Liver (tissue), 9 donors: ENCODE results near the gene NEU4. TPM values are rescaled to one million over a fixed set of nuclear protein-coding genes. Genes with fewer than 3 reads are reported as not detected.

ENCODE experiments used
- DNase-seq: peaks from one replicate; pipeline ENCODE4 v3.0.0-alpha.2; 2017; ENCODE audit warnings: low spot score
- H3K27ac ChIP-seq, 2 donors: one replicate each; pipeline ENCODE4 v1.7.0; 2013; ENCODE audit warnings: inconsistent platforms in 2 of 2, low read length in 2 of 2, control low read depth in 1 of 2, low read depth in 1 of 2, mild to moderate bottlenecking in 1 of 2
- H3K27me3 ChIP-seq, 4 donors: one replicate each; pipeline versions ENCODE4 v1.6.1 to v1.7.0; 2013; ENCODE audit warnings: low read length in 3 of 4, inconsistent platforms in 1 of 4, mild to moderate bottlenecking in 1 of 4, moderate library complexity in 1 of 4; ENCODE audit not compliant: control insufficient read depth in 4 of 4, insufficient read depth in 4 of 4
- H3K36me3 ChIP-seq, 4 donors: one replicate each; pipeline versions ENCODE4 v1.6.1 to v1.7.0; 2013; ENCODE audit warnings: low read length in 3 of 4, mild to moderate bottlenecking in 3 of 4, low read depth in 1 of 4, moderate library complexity in 1 of 4; ENCODE audit not compliant: control insufficient read depth in 4 of 4, insufficient read depth in 3 of 4
- H3K4me1 ChIP-seq, 4 donors: one replicate each; pipeline versions ENCODE4 v1.6.1 to v1.7.0; 2013; ENCODE audit warnings: low read length in 3 of 4, mild to moderate bottlenecking in 3 of 4, moderate library complexity in 1 of 4; ENCODE audit not compliant: control insufficient read depth in 4 of 4, insufficient read depth in 4 of 4
- H3K4me3 ChIP-seq, 3 donors: one replicate each; pipeline versions ENCODE4 v1.6.1 to v1.7.0; 2013; ENCODE audit warnings: low read length in 3 of 3, control low read depth in 1 of 3, low read depth in 1 of 3, mild to moderate bottlenecking in 1 of 3
- H3K9ac ChIP-seq, 2 donors: one replicate each; pipeline ENCODE4 v1.7.0; 2013; ENCODE audit warnings: low read length in 2 of 2, mild to moderate bottlenecking in 2 of 2, moderate library complexity in 2 of 2, control low read depth in 1 of 2, low read depth in 1 of 2
- H3K9me3 ChIP-seq, 4 donors: one replicate each; pipeline versions ENCODE4 v1.6.1 to v1.7.0; 2013; ENCODE audit warnings: low read length in 3 of 4; ENCODE audit not compliant: control insufficient read depth in 4 of 4
- ATF3 ChIP-seq: IDR thresholded peaks from 2 replicates; pipeline ENCODE4 v1.6.1; 2016; ENCODE audit warnings: antibody characterized with exemption
- CTCF ChIP-seq: fragments of 150-350 bp; IDR thresholded peaks from 2 replicates; pipeline ENCODE4 v1.5.1; 2017; ENCODE audit warnings: improper control_type of control experiment, low read depth, low read length; ENCODE audit not compliant: missing input control
- EGR1 ChIP-seq, 2 donors: IDR thresholded peaks; 2 replicates each; pipeline ENCODE4 v1.6.1; 2016 to 2018; ENCODE audit warnings: antibody characterized with exemption in 2 of 2, low read depth in 2 of 2
- FOXA1 ChIP-seq: IDR thresholded peaks from 2 replicates; pipeline ENCODE4 v1.6.1; 2016; ENCODE audit warnings: antibody characterized with exemption
- FOXA2 ChIP-seq: IDR thresholded peaks from 2 replicates; pipeline ENCODE4 v1.6.1; 2016; ENCODE audit warnings: antibody characterized with exemption
- GABPA ChIP-seq, 2 donors: IDR thresholded peaks in 1 of 2; conservative IDR thresholded peaks in 1 of 2; 2 replicates each; pipeline ENCODE4 v1.6.1; 2016; ENCODE audit warnings: antibody characterized with exemption in 2 of 2, mild to moderate bottlenecking in 1 of 2, moderate library complexity in 1 of 2
- HNF4A ChIP-seq, 2 donors: conservative IDR thresholded peaks; 2 replicates each; pipeline ENCODE4 v1.6.1; 2016; ENCODE audit warnings: antibody characterized with exemption in 2 of 2, mild to moderate bottlenecking in 2 of 2
- HNF4G ChIP-seq: IDR thresholded peaks from 2 replicates; pipeline ENCODE4 v1.6.1; 2016; ENCODE audit warnings: antibody characterized with exemption
- JUND ChIP-seq, 2 donors: IDR thresholded peaks; 2 replicates each; pipeline ENCODE4 v1.6.1; 2016; ENCODE audit warnings: antibody characterized with exemption in 2 of 2
- MAX ChIP-seq: IDR thresholded peaks from 2 replicates; pipeline ENCODE4 v1.6.1; 2016; ENCODE audit warnings: antibody characterized with exemption
- NR2F2 ChIP-seq: IDR thresholded peaks from 2 replicates; pipeline ENCODE4 v1.6.1; 2016; ENCODE audit warnings: antibody characterized with exemption
- RAD21 ChIP-seq, 2 donors: IDR thresholded peaks; 2 replicates each; pipeline ENCODE4 v1.6.1; 2016; ENCODE audit warnings: antibody characterized with exemption in 2 of 2, mild to moderate bottlenecking in 2 of 2
- RXRA ChIP-seq, 2 donors: IDR thresholded peaks; 2 replicates each; pipeline ENCODE4 v1.6.1; 2017 to 2018; ENCODE audit warnings: antibody characterized with exemption in 2 of 2, mild to moderate bottlenecking in 1 of 2
- SP1 ChIP-seq: IDR thresholded peaks from 2 replicates; pipeline ENCODE4 v1.6.1; 2018; ENCODE audit warnings: antibody characterized with exemption, mild to moderate bottlenecking
- TAF1 ChIP-seq: conservative IDR thresholded peaks from 2 replicates; pipeline ENCODE4 v1.6.1; 2016; ENCODE audit warnings: antibody characterized with exemption, mild to moderate bottlenecking
- YY1 ChIP-seq: IDR thresholded peaks from 2 replicates; pipeline ENCODE4 v1.6.1; 2016; ENCODE audit warnings: antibody characterized with exemption, mild to moderate bottlenecking
- ZBTB33 ChIP-seq: IDR thresholded peaks from 2 replicates; pipeline ENCODE4 v1.6.1; 2016; ENCODE audit warnings: antibody characterized with exemption
- WGBS: extraction: QIAGEN DNeasy Blood & Tissue Kit; methylation state at CpG from one replicate; pipeline ENCODE4 v1.1.7; 2013; 5-methylcytosine and 5-hydroxymethylcytosine counted together
- polyA plus RNA-seq, 2 donors: library from polyadenylated mRNA; stranded (reverse) in 1 of 2; unstranded in 1 of 2; fragments of 200-250 nt in 1 of 2; fragments of >200 nt in 1 of 2; fragmentation: Nextera tagmentation in 1 of 2; extraction: Ambion mirVana in 1 of 2; gene quantifications; one replicate each; pipeline versions ENCODE4 v1.2.1 to v1.2.3, GENCODE V29; 2013 to 2015
- total RNA-seq, 2 donors: library from RNA; depleted of rRNA; stranded (reverse); fragments of >200 nt; gene quantifications; one replicate each; pipeline ENCODE4 v1.2.3, GENCODE V29; 2014
- TF ChIP-seq, protein P1 (sequence below): IDR thresholded peaks from 2 replicates; pipeline ENCODE4 v1.6.1; 2016; ENCODE audit warnings: antibody characterized with exemption, mild to moderate bottlenecking
- donor health status: healthy.
- donor health status: healthy.
- donor health status: healthy.
- donor health status: healthy.
- donor health status: healthy.

Gene NEU4
- total and polyA plus RNA-seq, 4 donors, result 5.4 to 58.4 (median 35.1) TPM

DNA sequence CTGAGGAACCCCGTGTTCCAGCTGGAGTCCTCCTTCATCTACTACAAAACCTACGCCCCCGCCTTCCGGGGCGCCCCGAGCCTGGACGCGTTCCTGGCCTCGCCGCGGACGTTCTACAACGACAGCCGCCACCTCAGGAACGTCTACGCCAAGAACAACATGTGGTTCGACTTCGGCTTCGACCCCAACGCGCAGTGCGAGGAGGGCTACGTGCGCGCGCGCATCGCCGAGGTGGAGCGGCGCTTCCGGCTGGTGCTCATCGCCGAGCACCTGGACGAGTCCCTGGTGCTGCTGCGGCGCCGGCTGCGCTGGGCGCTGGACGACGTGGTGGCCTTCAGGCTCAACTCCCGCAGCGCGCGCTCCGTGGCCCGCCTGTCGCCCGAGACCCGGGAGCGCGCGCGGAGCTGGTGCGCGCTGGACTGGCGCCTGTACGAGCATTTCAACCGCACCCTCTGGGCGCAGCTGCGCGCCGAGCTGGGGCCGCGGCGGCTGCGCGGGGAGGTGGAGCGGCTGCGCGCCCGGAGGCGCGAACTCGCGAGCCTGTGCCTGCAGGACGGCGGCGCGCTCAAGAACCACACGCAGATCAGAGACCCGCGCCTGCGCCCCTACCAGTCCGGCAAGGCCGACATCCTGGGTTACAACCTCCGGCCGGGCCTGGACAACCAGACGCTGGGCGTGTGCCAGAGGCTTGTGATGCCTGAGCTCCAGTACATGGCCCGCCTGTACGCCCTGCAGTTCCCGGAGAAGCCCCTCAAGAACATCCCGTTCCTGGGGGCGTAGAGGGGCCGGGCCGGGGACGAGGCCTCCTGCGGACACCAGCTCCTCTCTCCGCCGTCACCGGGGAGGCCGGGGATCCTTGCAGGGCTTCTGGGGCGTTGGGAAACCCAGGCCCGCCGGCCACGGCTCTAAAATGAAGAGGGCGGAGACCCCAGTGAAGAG lies 5.3 kb upstream of the NEU4 start:
- Histone ChIP-seq H3K4me1 (peaks cover 6 to 15% (median 12%) of the 10 kb centered on the region in 4 donors), H3K36me3 (no peaks in the 10 kb centered on the region), H3K9me3 (no peaks in the 10 kb centered on the region), H3K27me3 (no peaks in the 10 kb centered on the region), H3K27ac (peak overlapping the region in 1 of 2 donors; percentile 28), H3K9ac (no peak overlapping the region), H3K4me3 (peak overlapping the region in 1 of 3 donors; percentile 45)
- 31% methylated on average over 109 of the region's 109 CpGs for WGBS
- peak; percentile 38 for DNase-seq
- TF ChIP-seq FOXA2 (no peak), RAD21 (IDR thresholded peaks at IDR 0.05) (no peak), FOXA1 (no peak), YY1 (no peak), CTCF (no peak), JUND (IDR thresholded peaks at IDR 0.05) (no peak), RXRA (IDR thresholded peaks at IDR 0.05) (no peak), HNF4A (conservative IDR thresholded peaks at IDR 0.05) (no peak), EGR1 (IDR thresholded peaks at IDR 0.05; ENCODE audit: low read depth in 2 of 2) (no peak), ATF3 (no peak), HNF4G (no peak), SP1 (no peak), ZBTB33 (no peak), GABPA (IDR thresholded peaks at IDR 0.05 in 1 of 2, conservative IDR thresholded peaks at IDR 0.05 in 1 of 2) (no peak), NR2F2 (no peak), TAF1 (no peak), MAX (no peak)
- TF ChIP-seq, protein P1, sequence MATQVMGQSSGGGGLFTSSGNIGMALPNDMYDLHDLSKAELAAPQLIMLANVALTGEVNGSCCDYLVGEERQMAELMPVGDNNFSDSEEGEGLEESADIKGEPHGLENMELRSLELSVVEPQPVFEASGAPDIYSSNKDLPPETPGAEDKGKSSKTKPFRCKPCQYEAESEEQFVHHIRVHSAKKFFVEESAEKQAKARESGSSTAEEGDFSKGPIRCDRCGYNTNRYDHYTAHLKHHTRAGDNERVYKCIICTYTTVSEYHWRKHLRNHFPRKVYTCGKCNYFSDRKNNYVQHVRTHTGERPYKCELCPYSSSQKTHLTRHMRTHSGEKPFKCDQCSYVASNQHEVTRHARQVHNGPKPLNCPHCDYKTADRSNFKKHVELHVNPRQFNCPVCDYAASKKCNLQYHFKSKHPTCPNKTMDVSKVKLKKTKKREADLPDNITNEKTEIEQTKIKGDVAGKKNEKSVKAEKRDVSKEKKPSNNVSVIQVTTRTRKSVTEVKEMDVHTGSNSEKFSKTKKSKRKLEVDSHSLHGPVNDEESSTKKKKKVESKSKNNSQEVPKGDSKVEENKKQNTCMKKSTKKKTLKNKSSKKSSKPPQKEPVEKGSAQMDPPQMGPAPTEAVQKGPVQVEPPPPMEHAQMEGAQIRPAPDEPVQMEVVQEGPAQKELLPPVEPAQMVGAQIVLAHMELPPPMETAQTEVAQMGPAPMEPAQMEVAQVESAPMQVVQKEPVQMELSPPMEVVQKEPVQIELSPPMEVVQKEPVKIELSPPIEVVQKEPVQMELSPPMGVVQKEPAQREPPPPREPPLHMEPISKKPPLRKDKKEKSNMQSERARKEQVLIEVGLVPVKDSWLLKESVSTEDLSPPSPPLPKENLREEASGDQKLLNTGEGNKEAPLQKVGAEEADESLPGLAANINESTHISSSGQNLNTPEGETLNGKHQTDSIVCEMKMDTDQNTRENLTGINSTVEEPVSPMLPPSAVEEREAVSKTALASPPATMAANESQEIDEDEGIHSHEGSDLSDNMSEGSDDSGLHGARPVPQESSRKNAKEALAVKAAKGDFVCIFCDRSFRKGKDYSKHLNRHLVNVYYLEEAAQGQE, result no peak
